CD4-positive, alpha-beta T cell treated with Interleukin-4 for 4 hours (primary cell): Measurements from ENCODE around the gene PLEKHB2.
A peak's percentile ranks its signal among the peaks of the same experiment; 100 is the strongest.
"Not testable (repeated sequence)": the region's sequence is repeated elsewhere in the genome, so short reads cannot be mapped to it uniquely, and the experiment has no call there.

Experiments used
- DNase-seq: peaks from one replicate; pipeline ENCODE4 v3.0.0-alpha.2; 2020

Gene PLEKHB2

DNA sequence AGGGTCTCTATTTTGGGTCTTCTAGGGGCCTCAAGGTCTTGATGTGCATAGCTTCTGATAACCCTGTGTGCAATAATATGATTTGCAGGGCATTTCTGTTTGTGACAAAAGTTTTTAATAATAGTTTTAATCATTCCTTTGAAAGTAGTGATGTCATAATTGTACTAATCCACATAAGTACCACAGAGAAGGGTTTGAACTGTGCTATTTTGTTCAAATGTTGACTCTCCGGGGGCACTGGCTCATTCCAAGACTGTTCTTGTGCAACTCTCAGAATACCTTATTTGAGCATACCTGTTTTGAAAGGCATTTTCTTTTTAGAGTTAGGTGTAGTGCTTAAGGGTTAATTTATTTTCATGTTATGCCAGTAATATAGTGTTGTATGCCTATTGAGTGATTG is 41.6 kb downstream of the PLEKHB2 start:
- no peak for DNase-seq

DNA sequence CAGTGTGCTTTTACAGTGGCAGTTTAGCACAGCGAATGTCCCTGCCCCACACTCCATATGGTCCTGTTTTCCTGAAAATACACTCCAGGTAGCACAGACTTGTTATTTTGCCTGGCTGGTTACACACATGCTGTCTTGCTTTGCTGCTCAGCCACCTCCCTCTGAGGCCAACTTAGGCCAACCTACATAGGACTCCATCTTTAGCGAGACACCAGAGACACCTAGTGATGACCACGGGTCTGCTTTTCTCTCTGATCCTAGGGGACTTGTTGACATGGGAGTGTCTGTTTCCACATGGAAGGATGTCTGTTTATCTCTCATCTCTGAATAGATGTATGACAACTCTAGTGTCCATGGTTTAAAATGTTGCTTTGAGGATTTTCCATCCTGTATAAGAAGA is 43.3 kb downstream of the PLEKHB2 start:
- DNase-seq = no peak

DNA sequence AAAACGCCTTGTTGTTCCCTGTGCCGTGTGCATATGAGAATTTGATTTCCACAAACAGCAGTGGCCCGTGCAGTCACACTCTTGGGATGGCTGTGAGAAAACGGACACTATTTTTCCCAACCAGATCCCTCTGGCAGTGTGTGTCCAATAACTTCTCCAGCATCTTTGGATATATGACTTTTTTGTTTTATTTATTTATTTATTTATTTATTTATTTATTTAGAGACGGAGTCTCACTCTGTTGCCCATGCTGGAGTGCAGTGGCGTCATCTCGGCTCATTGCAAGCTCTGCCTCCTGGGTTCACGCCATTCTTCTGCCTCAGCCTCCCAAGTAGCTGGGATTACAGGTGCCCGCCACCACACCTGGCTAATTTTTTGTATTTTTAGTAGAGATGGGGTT is 45.0 kb downstream of the PLEKHB2 start:
- not testable (repeated sequence) for DNase-seq

DNA sequence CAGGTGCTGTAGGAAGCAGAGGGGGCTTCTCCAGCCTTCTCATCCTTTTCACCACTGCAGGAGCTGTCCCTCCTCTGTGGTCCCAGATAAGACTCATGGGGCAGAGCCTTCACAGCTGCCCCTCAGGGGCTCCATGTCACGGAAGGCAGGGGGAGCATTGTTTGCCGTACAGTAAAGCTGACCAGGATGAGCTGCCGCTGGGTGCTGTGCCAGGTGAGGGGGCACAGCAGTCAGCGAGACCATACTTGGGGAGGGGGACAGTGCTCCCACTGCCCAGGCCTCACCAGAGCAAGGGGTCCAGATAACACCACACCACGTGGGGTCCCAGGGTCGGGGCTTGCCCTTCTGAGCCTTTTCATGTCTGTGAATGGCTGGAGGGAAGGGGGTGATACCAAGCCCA is 46.3 kb downstream of the PLEKHB2 start:
- no peak for DNase-seq

DNA sequence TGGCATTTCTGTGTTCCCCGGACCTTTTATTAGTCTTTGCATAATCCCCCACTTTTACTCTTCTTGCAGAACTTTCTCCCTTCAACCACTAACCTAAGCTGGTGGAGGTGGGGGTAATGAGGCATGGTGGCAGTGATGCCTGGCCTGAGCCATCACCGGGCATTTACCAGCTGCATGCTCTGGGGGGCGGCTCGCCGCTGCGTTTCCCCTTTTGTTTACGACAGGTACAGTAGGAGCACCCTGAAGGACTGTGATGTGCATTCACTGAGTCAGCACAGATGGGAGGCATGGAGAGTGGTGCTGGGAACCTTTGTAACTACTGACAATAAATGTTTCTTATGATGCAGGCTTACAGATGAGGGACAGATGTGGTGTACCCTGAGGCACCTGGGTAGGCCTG is 46.9 kb downstream of the PLEKHB2 start:
- no peak for DNase-seq

DNA sequence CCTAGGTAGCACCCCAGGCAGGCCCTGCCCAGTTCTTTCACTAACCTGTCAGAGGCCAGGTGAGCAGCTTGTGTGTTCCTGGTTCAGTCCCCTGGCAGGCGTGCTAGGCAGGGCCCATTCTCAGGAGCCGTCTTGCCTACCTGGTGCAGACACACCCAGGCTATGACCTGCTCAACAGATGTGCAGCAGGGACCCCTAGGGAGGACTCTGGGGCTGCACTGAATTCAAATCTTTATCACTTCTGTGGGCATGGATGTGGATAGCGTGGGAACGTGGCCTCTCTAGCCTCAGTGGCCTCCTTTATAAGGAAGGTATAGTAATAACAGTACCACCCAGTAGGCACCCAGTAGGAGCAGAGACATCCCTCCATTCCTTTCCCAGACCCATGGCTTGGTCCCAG is 48.4 kb downstream of the PLEKHB2 start:
- DNase-seq = no peak

DNA sequence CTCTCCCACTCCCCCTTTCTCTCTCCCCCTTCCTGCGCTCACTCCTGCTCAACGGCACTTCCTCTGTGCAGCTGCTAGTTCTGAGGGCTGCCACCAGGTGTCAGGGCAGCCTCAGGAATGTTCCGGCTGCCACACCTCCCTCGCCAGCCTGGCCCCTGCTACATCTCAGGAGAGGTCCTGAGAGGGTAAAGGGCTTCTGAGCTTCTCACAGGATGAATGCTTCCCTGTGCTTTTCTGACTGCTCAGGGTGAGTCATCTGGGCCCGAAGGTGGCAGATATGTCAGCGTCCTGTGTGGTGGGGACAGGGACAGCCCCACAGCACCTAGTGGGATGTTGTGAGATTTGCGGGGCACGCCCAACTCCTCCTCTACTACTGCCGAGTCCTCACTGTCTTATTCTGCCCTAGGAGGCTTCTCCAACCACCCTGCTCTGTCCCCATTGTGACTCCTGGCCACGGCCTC is 49.0 kb downstream of the PLEKHB2 start:
- peak; percentile 65 for DNase-seq

DNA sequence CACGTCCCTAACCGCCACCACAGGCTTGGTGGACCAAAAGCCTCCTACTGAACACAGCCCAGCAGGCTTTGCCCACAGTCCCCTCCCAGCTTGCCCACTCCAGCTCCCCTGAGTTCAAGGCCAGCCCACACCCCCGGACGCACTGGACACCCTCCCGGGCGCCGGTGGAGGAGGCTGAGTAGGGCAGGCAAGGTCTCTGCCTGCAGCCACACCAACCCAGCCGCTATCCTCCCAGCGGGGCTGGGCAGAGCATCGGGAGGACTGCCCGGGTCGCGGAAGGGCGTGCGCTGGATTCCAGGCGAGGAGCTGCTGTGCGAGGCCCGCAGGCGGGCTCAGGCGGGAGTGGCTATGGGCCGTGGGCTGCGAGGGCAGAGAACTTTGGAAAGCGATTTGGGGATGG is 49.5 kb downstream of the PLEKHB2 start:
- no peak for DNase-seq

DNA sequence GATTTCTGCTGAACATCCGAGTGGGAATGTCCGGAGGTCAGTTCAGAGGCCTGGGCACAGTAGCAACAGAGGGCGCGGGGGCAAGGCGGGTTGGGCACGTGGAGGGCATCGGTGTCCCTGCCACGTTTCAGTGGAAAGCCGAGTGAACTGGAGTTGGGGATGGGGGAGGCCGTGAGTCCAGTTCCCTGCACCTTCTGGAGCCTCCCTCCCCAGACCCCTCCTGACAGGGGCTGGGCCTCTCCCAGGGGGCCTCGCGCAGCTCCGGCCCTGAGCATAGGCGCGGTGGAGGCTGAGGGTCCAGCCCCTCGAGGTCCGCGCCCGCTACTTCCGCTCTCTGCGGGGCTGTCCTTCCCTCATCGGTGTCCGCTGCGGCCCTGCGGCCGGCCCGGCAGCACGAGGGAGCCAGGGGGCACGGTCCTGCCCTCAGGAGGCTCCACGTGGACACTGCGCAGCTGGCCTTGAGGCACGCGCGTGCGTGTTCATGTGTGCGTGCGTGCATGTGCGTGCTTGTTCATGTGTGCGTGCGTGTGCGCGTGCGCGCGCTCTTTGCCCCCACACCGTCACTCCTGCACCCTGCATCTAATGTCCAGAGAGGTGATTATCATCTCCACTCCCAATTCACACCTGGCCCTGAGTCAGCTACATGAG is 50.2 kb downstream of the PLEKHB2 start:
- no peak for DNase-seq

DNA sequence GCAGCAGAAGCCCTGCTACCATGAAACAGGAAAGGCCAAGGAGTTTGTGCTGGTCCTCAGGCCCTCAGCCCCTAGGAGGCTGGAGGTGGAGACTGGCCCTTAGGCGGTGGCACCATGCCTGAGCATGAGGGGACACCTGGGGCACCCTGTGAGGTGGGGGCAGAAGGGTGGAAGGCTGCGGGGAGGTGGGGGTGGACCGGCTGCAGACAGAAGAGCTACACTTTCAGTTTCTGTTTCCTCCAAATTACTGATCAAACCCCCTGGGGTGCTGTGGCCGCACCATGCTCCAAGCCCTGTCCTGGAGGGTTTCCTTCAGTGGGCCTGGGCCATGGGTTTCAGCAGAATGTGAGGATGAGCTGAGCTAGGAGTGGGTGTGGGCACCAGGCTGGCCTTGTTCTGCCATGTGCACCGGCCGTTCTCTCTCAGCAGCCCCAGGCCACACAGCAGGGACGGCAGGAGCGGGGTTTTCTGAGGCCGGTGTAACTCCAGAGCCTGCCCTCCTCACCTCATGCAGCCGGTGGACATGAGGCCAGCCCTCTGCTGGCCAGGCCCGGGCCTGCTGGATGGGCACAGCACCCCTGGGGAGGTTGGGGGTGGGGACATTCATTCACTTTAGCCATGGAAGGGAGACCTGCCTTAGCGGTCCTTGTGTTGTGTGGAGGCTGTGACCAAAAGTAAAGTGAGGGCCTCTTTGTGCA is 51.5 kb downstream of the PLEKHB2 start:
- no peak for DNase-seq

DNA sequence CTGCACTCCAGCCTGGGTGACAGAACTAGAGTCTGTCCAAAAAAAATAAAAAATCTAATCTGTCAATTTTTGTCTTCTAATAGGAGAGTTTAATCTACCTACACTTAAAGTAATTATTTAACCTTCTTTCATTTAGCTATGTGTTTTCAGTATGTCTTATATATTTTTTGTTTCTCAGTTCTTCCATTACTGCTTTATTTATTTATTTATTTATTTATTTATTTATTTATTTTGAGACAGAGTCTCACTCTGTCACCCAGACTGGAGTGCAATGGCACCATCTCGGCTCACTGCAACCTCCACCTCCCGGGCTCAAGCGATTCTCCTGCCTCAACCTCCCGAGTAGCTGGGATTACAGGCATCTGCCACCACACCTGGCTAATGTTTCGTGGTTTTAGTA is 60.4 kb downstream of the PLEKHB2 start:
- DNase-seq = not testable (repeated sequence)

DNA sequence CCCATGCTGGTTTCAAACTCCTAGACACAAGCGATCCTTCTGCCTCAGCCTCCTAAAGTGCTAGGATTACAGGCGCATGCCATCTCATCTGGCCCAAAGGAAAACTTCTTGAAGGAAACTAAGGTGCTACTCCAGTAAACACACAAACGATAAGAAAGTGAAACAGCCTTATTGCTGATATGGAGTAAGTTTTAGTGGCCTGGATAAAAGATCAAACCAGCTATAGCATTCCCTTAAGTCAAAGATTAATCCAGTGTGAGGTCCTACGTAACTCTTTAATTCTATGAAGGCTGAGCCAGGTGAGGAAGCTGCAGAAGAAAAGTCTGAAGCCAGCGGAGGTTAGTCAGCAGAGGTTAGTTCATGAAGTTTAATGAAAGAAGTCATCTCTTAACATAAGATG is 63.4 kb downstream of the PLEKHB2 start:
- DNase-seq = no peak

DNA sequence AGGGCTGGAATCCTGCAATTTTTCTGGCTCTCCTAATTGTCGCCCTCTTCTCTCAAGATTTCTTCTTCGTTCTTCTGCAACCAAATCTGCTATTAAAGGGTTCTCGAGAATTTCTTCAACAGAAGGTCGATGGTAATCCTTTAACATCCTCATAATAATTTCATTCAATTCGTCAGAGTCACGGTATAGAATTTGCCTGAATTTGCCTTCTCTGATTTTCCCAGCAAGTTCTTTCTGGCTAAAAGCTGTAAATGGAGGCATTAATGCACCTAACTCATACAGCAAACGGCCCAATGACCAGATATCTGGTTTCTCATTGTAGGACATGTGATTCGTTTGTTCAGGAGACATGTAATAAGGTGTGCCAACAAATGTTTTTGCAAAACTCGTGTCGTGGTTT is 72.9 kb downstream of the PLEKHB2 start:
- DNase-seq = not testable (repeated sequence)

DNA sequence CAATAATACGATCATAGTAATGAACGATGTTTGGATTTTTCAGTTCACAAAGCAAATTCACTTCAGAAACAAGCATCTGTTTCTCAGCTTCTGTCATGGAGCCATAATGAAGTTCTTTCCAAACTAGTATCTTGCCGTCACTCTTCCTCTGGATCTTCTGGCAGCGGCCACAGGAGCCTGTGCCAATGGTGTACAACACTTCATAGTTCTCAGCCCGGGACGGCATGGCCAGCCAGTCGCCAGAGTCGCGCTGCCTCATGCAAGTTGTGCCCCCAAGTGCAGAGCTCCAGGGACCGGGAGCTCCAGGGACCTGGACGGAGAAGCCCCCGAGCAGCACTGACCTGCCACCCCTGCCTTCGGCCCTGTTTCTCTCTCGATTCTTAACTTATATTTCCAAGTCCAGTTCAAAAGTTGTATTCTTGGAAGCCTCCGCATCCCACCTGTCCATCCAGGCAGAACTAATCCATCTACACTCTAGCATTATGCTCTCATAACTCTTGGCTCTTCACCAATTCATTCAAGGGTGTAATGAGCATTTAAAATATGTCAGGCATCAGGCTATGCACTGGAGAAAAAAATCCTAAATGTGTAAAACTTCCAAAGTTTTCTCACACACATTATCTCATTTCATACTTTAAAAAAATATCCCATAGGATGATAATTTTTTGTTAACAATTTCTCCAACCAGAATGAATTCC is 73.7 kb downstream of the PLEKHB2 start:
- DNase-seq = not testable (repeated sequence)

DNA sequence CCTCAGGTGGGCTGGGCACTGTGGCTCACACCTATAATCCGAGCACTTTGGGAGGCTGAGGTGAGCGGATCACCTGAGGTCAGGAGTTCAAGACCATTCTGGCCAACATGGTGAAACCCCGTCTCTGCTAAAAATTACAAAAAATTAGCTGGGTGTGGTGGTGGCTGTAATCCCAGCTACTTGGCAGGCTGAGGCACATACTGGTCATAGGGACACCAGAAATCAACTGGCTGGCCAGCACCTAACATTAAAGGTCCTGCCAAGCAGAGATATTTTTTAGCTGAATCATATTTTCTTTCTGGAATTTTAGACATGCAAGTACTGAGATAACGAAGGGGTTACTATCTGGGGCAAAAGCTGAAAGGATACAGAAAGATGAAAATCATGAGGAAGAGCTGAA is 76.3 kb downstream of the PLEKHB2 start:
- DNase-seq = not testable (repeated sequence)

DNA sequence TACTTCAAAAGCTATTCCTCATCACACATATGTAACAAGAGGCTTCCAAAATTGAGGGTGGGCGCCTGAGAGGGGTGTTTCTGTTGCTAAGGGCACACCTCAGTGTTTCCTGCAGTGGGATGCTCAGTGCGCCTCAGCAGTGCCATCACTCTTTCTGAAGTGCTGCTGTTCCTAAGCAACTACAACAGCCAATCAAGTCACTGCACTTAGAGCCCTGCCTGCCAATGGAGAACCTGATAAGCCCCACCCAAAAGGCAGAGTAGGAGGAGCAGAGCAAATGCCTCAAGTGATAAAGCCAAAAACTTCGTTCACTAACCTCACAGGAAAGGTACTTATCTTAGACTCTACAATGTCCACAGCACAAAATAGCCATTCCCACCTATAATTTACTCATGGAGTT is 88.3 kb downstream of the PLEKHB2 start:
- DNase-seq = not testable (repeated sequence)

DNA sequence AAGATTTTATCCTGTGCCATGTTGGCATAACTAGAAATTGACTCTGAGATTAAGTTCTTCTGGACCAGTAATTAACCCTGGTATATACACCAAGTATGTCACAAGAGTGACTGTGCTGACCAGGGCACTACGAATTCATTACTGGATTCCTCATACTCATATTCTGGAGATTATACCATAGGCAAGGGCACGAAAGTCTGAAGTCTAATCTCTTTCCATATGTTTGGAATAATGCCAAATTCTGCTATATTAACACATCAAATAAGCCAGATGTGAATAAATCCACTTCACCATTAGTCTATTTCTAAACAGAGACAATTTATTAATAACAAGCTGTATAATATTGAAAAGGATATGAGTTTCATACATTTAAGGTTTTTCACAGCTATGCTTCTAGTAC is 91.0 kb downstream of the PLEKHB2 start:
- DNase-seq = not testable (repeated sequence)
